Adrenal gland (tissue), 5 donors: ENCODE data around the gene USP22.

Experiments
- POLR2A ChIP-seq, 2 donors: fragments of 450-650 bp; IDR thresholded peaks; one replicate each; pipeline ENCODE4 v1.6.1; 2017; ENCODE audit warnings: antibody characterized with exemption in 2 of 2, mild to moderate bottlenecking in 2 of 2, moderate library complexity in 1 of 2
- TF ChIP-seq, protein P1 (sequence below), 6 experiments: fragments of 450-650 bp in 4 of 6; fragments of 200-600 bp in 2 of 6; sonication (generic) in 1 of 6; IDR thresholded peaks; 1 replicate in 5 of 6; 2 replicates in 1 of 6; pipeline versions ENCODE4 v1.5.1 to v1.8.0; 2016 to 2021; ENCODE audit warnings: antibody characterized with exemption in 6 of 6, mild to moderate bottlenecking in 2 of 6, moderate library complexity in 1 of 6
- donor health status: DM: no; HTN: no; CAD: no.

GRCh38 chr17:20991276-20992037, 51.4 kb downstream of the USP22 start:
- TF ChIP-seq POLR2A (IDR thresholded peaks at IDR 0.05): no peak
- TF ChIP-seq, protein P1, sequence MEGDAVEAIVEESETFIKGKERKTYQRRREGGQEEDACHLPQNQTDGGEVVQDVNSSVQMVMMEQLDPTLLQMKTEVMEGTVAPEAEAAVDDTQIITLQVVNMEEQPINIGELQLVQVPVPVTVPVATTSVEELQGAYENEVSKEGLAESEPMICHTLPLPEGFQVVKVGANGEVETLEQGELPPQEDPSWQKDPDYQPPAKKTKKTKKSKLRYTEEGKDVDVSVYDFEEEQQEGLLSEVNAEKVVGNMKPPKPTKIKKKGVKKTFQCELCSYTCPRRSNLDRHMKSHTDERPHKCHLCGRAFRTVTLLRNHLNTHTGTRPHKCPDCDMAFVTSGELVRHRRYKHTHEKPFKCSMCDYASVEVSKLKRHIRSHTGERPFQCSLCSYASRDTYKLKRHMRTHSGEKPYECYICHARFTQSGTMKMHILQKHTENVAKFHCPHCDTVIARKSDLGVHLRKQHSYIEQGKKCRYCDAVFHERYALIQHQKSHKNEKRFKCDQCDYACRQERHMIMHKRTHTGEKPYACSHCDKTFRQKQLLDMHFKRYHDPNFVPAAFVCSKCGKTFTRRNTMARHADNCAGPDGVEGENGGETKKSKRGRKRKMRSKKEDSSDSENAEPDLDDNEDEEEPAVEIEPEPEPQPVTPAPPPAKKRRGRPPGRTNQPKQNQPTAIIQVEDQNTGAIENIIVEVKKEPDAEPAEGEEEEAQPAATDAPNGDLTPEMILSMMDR (IDR thresholded peaks at IDR 0.05): no peak
